Hepatocyte (in vitro differentiated cells): ENCODE data around the gene MYL2.

Experiments
- EZH2 ChIP-seq: fragments of 200-600 bp; sonication (generic); IDR thresholded peaks from 2 replicates; pipeline ENCODE4 v1.6.1; 2016; ENCODE audit warnings: antibody characterized with exemption, mild to moderate bottlenecking, borderline replicate concordance
- TF ChIP-seq, protein P1 (sequence below): fragments of 200-600 bp; sonication (generic); IDR thresholded peaks from 2 replicates; pipeline ENCODE4 v1.5.1; 2016; ENCODE audit warnings: antibody characterized with exemption, mild to moderate bottlenecking; ENCODE audit not compliant: poor library complexity

DNA sequence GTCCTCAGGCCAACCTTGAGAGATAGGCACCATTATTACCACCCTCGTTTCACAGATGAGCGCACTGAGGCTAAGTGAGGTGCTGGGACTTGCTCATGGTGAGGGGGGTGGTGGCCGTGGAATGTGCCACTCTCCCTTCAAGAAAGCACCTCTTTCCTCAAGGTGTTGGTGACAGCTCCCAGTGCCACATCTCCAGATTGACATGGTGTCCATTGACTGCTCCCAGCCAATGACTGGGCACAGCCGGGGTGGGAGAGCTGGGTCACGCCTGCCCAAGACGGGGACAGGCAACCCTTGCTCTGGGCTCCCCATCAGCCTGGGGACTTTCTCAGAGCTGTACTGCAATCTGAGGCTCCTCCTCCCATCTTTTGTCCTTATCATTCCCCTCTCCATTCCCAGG is 21.0 kb upstream of the MYL2 start:
- TF ChIP-seq, protein P1, sequence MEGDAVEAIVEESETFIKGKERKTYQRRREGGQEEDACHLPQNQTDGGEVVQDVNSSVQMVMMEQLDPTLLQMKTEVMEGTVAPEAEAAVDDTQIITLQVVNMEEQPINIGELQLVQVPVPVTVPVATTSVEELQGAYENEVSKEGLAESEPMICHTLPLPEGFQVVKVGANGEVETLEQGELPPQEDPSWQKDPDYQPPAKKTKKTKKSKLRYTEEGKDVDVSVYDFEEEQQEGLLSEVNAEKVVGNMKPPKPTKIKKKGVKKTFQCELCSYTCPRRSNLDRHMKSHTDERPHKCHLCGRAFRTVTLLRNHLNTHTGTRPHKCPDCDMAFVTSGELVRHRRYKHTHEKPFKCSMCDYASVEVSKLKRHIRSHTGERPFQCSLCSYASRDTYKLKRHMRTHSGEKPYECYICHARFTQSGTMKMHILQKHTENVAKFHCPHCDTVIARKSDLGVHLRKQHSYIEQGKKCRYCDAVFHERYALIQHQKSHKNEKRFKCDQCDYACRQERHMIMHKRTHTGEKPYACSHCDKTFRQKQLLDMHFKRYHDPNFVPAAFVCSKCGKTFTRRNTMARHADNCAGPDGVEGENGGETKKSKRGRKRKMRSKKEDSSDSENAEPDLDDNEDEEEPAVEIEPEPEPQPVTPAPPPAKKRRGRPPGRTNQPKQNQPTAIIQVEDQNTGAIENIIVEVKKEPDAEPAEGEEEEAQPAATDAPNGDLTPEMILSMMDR = no peak
- no peak for TF ChIP-seq EZH2
